Measurements from ENCODE around the gene TPST1.

The TPST1 gene

GRCh38 chr7:66272321-66272720, 67.2 kb downstream of the TPST1 start:
- H3K4me3 ChIP-seq (ENCODE audit: low read length) = no peak overlapping the region
- DNase-seq (ENCODE audit: low read depth) = no peak
- TF ChIP-seq CTCF (conservative IDR thresholded peaks at IDR 0.05; ENCODE audit: low read depth, low read length) = no peak

- H3K4me3 ChIP-seq (ENCODE audit: low read length) = no peak overlapping the region
- no peak for DNase-seq (ENCODE audit: low read depth)
- TF ChIP-seq CTCF (conservative IDR thresholded peaks at IDR 0.05; ENCODE audit: low read depth, low read length) = no peak
These were observed 71.2 kb downstream of the TPST1 start for GRCh38 chr7:66276363-66276762.

- no peak overlapping the region for H3K4me3 ChIP-seq (ENCODE audit: low read length)
- DNase-seq (ENCODE audit: low read depth) = no peak
- TF ChIP-seq CTCF (conservative IDR thresholded peaks at IDR 0.05; ENCODE audit: low read depth, low read length) = no peak
These were observed 72.4 kb downstream of the TPST1 start for GRCh38 chr7:66277492-66277891.

GRCh38 chr7:66279912-66280311, 74.8 kb downstream of the TPST1 start:
- no peak for TF ChIP-seq CTCF (conservative IDR thresholded peaks at IDR 0.05; ENCODE audit: low read depth, low read length)
- no peak overlapping the region for H3K4me3 ChIP-seq (ENCODE audit: low read length)
- no peak for DNase-seq (ENCODE audit: low read depth)

GRCh38 chr7:66281678-66282590, 76.8 kb downstream of the TPST1 start:
- H3K4me3 ChIP-seq (ENCODE audit: low read length) = no peak overlapping the region
- peak; percentile 88 for DNase-seq (ENCODE audit: low read depth)
- no peak for TF ChIP-seq CTCF (conservative IDR thresholded peaks at IDR 0.05; ENCODE audit: low read depth, low read length)

- no peak for DNase-seq (ENCODE audit: low read depth)
- H3K4me3 ChIP-seq (ENCODE audit: low read length) = no peak overlapping the region
- no peak for TF ChIP-seq CTCF (conservative IDR thresholded peaks at IDR 0.05; ENCODE audit: low read depth, low read length)
These were observed 77.4 kb downstream of the TPST1 start for GRCh38 chr7:66282591-66282935.
